ENCODE results near the gene ZNF865.

Gene ZNF865

GRCh38 chr19:55626350-55626749, 20.9 kb downstream of the ZNF865 start:
- peak; percentile 86 for DNase-seq

GRCh38 chr19:55632463-55632834, 27.0 kb downstream of the ZNF865 start:
- DNase-seq = peak; percentile 94

GRCh38 chr19:55633861-55634260, 28.4 kb downstream of the ZNF865 start:
- DNase-seq = no peak

- DNase-seq = peak; percentile 36
Measured at GRCh38 chr19:55635334-55635717, 29.9 kb downstream of the ZNF865 start.

- no peak for DNase-seq
Measured at GRCh38 chr19:55635856-55636440, 30.5 kb downstream of the ZNF865 start.

GRCh38 chr19:55636723-55637122, 31.3 kb downstream of the ZNF865 start:
- DNase-seq = no peak

GRCh38 chr19:55637534-55637933, 32.1 kb downstream of the ZNF865 start:
- DNase-seq = no peak

- DNase-seq = peak; percentile 76
Measured at GRCh38 chr19:55638864-55639359, 33.5 kb downstream of the ZNF865 start.

- DNase-seq = peak; percentile 80
Measured at GRCh38 chr19:55640043-55640576, 34.7 kb downstream of the ZNF865 start.

- DNase-seq = peak; percentile 67
Measured at GRCh38 chr19:55640577-55641425, 35.4 kb downstream of the ZNF865 start, which contains the start of gene ZNF580. Gene ZNF580, plus strand, starts transcription at chr19:55641002. Its CDS starts 1,507 bp downstream, at chr19:55642509.

- peak; percentile 57 for DNase-seq
Measured at GRCh38 chr19:55641426-55642152, 36.1 kb downstream of the ZNF865 start.

- peak; percentile 26 for DNase-seq
Measured at GRCh38 chr19:55642153-55643002, 36.9 kb downstream of the ZNF865 start.

- peak; percentile 83 for DNase-seq
Measured at GRCh38 chr19:55643003-55643886, 37.8 kb downstream of the ZNF865 start, which contains the start of gene ZNF581. Gene ZNF581, plus strand, starts transcription at chr19:55643649. Its CDS starts 923 bp downstream, at chr19:55644572.

- DNase-seq = no peak
Measured at GRCh38 chr19:55643887-55644176, 38.4 kb downstream of the ZNF865 start.

GRCh38 chr19:55644191-55644833, 38.9 kb downstream of the ZNF865 start:
- no peak for DNase-seq

- DNase-seq = no peak
Measured at GRCh38 chr19:55644842-55645511, 39.5 kb downstream of the ZNF865 start.

- DNase-seq = no peak
Measured at GRCh38 chr19:55645512-55645881, 40.0 kb downstream of the ZNF865 start.

GRCh38 chr19:55646889-55647731, 41.7 kb downstream of the ZNF865 start:
- no peak for DNase-seq

Data from CD4-positive, alpha-beta T cell treated with Interleukin-17A for 1 hour (primary cell).